ENCODE results near the gene CLIP2. TPM values are rescaled to one million over a fixed set of nuclear protein-coding genes. Genes with fewer than 3 reads are reported as not detected.
"Not testable (repeated sequence)": the region's sequence is repeated elsewhere in the genome, so short reads cannot be mapped to it uniquely, and the experiment has no call there.

The CLIP2 gene
- total RNA-seq, 1 donor from 2014 or later, result 42.0 TPM

DNA sequence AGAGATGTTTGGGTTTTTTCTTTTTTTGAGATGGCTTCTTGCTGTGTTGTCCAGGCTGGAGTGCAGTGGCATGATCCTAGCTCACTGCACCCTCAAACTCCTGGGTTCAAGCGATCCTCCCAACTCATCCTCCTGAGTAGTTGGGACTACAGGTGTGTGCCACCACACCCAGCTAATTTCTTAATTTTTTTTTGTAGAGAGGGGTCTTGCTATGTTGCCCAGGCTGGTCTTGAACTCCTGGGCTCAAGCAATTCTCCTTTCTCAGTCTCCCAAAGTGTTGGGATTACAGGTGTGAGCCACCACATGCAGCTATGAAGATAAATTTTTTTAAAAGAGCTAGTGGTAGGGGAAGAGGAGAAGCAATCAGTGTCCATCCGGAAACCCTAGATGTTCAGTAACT, 56.8 kb downstream of the CLIP2 start:
- no peak for TF ChIP-seq CTCF (IDR thresholded peaks at IDR 0.05; ENCODE audit: unreplicated experiment)
- H3K36me3 Mint-ChIP-seq (ENCODE audit: insufficient read depth), result peaks cover 9% of the 10 kb centered on the region
- H3K9me3 Mint-ChIP-seq (ENCODE audit: low read depth), result no peaks in the 10 kb centered on the region
- H3K27me3 Mint-ChIP-seq, result no peaks in the 10 kb centered on the region
- DNase-seq (ENCODE audit: low spot score, unreplicated experiment), result no peak
- no peak overlapping the region for H3K4me3 Mint-ChIP-seq (ENCODE audit: low read depth)
- no peak overlapping the region for H3K27ac Mint-ChIP-seq
- no peaks in the 10 kb centered on the region for H3K4me1 Mint-ChIP-seq (ENCODE audit: low read depth)

GRCh38 chr7:74349621-74350020, 60.4 kb downstream of the CLIP2 start:
- no peak for TF ChIP-seq CTCF (IDR thresholded peaks at IDR 0.05; ENCODE audit: unreplicated experiment)
- H3K4me1 Mint-ChIP-seq (ENCODE audit: low read depth), result no peaks in the 10 kb centered on the region
- DNase-seq (ENCODE audit: low spot score, unreplicated experiment), result no peak
- no peaks in the 10 kb centered on the region for H3K27me3 Mint-ChIP-seq
- no peaks in the 10 kb centered on the region for H3K9me3 Mint-ChIP-seq (ENCODE audit: low read depth)
- H3K36me3 Mint-ChIP-seq (ENCODE audit: insufficient read depth), result peaks cover 12% of the 10 kb centered on the region
- no peak overlapping the region for H3K4me3 Mint-ChIP-seq (ENCODE audit: low read depth)
- H3K27ac Mint-ChIP-seq, result no peak overlapping the region

DNA sequence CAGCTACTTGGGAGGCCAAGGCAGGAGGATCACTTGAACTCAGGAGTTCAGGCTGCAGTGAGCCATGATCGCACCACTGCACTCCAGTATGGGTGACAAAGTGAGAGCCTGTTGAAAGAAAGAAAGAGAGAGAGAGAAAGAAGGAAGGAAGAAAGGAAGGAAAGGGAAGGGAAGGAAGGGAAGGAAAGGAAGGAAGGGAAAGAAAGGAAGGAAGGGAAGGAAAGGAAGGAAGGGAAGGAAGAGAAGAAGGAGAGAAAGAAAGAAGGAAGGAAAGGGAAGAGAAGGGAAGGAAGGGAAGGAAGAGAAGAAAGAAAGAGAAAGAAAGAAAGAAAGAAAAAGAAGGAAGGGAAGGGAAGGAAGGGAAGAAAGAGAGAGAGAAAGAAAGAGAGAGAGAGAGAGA, 61.5 kb downstream of the CLIP2 start:
- H3K36me3 Mint-ChIP-seq (ENCODE audit: insufficient read depth), result peaks cover 15% of the 10 kb centered on the region
- H3K9me3 Mint-ChIP-seq (ENCODE audit: low read depth), result no peaks in the 10 kb centered on the region
- no peak overlapping the region for H3K27ac Mint-ChIP-seq

GRCh38 chr7:74351836-74352235, 62.6 kb downstream of the CLIP2 start:
- H3K27me3 Mint-ChIP-seq, result no peaks in the 10 kb centered on the region
- TF ChIP-seq CTCF (IDR thresholded peaks at IDR 0.05; ENCODE audit: unreplicated experiment), result no peak
- H3K36me3 Mint-ChIP-seq (ENCODE audit: insufficient read depth), result peaks cover 23% of the 10 kb centered on the region
- H3K4me1 Mint-ChIP-seq (ENCODE audit: low read depth), result no peaks in the 10 kb centered on the region
- no peak overlapping the region for H3K4me3 Mint-ChIP-seq (ENCODE audit: low read depth)
- H3K9me3 Mint-ChIP-seq (ENCODE audit: low read depth), result no peaks in the 10 kb centered on the region
- H3K27ac Mint-ChIP-seq, result no peak overlapping the region
- DNase-seq (ENCODE audit: low spot score, unreplicated experiment), result no peak

More for the DNA sequence above, 61.5 kb downstream of the CLIP2 start:
- no peak for TF ChIP-seq CTCF (IDR thresholded peaks at IDR 0.05; ENCODE audit: unreplicated experiment)
- Mint-ChIP-seq H3K4me1 (ENCODE audit: low read depth) (no peaks in the 10 kb centered on the region), H3K27me3 (no peaks in the 10 kb centered on the region), H3K4me3 (ENCODE audit: low read depth) (no peak overlapping the region)
- DNase-seq (ENCODE audit: low spot score, unreplicated experiment), result no peak

- DNase-seq (ENCODE audit: low spot score, unreplicated experiment); H3K27me3 Mint-ChIP-seq; H3K4me3 Mint-ChIP-seq (ENCODE audit: low read depth); H3K27ac Mint-ChIP-seq; H3K4me1 Mint-ChIP-seq (ENCODE audit: low read depth); H3K9me3 Mint-ChIP-seq (ENCODE audit: low read depth): not testable (repeated sequence)
- peaks cover 21% of the 10 kb centered on the region for H3K36me3 Mint-ChIP-seq (ENCODE audit: insufficient read depth)
These were observed 63.4 kb downstream of the CLIP2 start for GRCh38 chr7:74352551-74353138.

GRCh38 chr7:74354009-74354408, 64.8 kb downstream of the CLIP2 start:
- no peak for DNase-seq (ENCODE audit: low spot score, unreplicated experiment)
- TF ChIP-seq CTCF (IDR thresholded peaks at IDR 0.05; ENCODE audit: unreplicated experiment), result no peak
- no peaks in the 10 kb centered on the region for H3K9me3 Mint-ChIP-seq (ENCODE audit: low read depth)
- H3K4me3 Mint-ChIP-seq (ENCODE audit: low read depth), result no peak overlapping the region
- H3K27me3 Mint-ChIP-seq, result no peaks in the 10 kb centered on the region
- H3K4me1 Mint-ChIP-seq (ENCODE audit: low read depth), result no peaks in the 10 kb centered on the region
- peaks cover 24% of the 10 kb centered on the region for H3K36me3 Mint-ChIP-seq (ENCODE audit: insufficient read depth)
- H3K27ac Mint-ChIP-seq, result no peak overlapping the region
